Measurements from ENCODE around the gene MRPS11. TPM values are rescaled to one million over a fixed set of nuclear protein-coding genes. Genes with fewer than 3 reads are reported as not detected.

The MRPS11 gene
- total and polyA plus RNA-seq, 9 of the 15 experiments (the other 6 are each of a cell fraction or from before 2014, with no cell fraction given): 28.3 to 83.2 (median 53.1) TPM

DNA sequence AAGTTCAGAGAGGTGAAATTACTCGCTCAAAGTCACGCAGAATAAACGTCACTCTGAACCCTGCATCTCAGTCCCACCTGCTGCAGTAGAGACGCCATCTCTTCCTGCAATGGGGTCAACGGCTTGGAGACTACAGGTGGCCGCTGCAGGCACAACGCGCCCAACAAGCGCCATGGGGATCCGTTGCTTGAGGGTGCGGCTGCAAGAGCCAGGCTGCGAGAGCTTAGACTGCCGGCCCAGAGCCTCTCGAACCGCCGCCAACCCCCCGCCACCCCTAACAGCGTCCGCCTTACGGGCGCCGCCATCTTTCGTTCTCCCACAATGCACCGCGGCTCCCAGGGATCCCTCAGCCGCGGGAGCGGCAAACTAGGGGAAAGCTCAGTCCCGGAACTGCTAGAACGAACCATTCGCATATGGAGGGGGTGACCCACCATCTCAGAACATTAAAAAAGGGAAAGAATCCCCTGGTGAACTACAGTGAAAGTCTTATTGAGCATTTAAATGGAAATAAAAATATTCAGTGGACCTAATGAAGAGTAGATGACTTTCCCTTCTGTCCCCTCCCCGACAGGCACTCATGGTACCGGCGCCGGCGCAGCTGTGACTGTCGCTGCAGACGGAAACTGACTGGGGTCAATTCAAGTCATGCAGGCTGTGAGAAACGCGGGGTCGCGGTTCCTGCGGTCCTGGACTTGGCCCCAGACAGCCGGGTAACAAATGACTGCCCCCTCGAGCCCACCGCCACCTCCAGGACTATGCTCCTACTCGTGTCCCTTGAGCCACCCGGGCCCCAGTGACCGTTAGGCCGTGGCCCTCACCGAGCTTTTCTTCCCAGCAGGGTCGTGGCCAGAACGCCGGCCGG is at the start of gene MRPS11, which contains the start of gene MRPL46 (continued):
- TF ChIP-seq ERF (CRISPR knock-in tag; IDR thresholded peaks at IDR 0.05) (0 out of 2 replicates have a peak, but pooled peaks have one; percentile 38), MTA3 (IDR thresholded peaks at IDR 0.05; ENCODE audit: borderline replicate concordance) (peak; percentile 99), FOXP4 (CRISPR knock-in tag; IDR thresholded peaks at IDR 0.05; ENCODE audit: borderline replicate concordance) (no peak), ZBTB11 (CRISPR knock-in tag; IDR thresholded peaks at IDR 0.05) (0 out of 6 replicates have a peak, but pooled peaks of 1 of the 3 experiments have one; percentile 28), ZNF140 (CRISPR knock-in tag; IDR thresholded peaks at IDR 0.05) (no peak), CREM (IDR thresholded peaks at IDR 0.05; ENCODE audit: low read depth) (peak; percentile 93), ZBTB49 (CRISPR knock-in tag; IDR thresholded peaks at IDR 0.05; ENCODE audit: borderline replicate concordance) (0 out of 2 replicates have a peak, but pooled peaks have one; percentile 19), NR1H2 (CRISPR knock-in tag; IDR thresholded peaks at IDR 0.05) (no peak), FOXJ2 (tag; IDR thresholded peaks at IDR 0.05) (peak; percentile 52; the same call in 1 of the 2 replicates), PHF8 (IDR thresholded peaks at IDR 0.05; ENCODE audit: borderline replicate concordance, low read length) (peak; percentile 84), TRIM28 (IDR thresholded peaks at IDR 0.05) (no peak), FOXK1 (CRISPR knock-in tag; IDR thresholded peaks at IDR 0.05; ENCODE audit: borderline replicate concordance) (0 out of 2 replicates have a peak, but pooled peaks have one; percentile 9), HLTF (IDR thresholded peaks at IDR 0.05) (no peak)
- TF ChIP-seq, protein P1, sequence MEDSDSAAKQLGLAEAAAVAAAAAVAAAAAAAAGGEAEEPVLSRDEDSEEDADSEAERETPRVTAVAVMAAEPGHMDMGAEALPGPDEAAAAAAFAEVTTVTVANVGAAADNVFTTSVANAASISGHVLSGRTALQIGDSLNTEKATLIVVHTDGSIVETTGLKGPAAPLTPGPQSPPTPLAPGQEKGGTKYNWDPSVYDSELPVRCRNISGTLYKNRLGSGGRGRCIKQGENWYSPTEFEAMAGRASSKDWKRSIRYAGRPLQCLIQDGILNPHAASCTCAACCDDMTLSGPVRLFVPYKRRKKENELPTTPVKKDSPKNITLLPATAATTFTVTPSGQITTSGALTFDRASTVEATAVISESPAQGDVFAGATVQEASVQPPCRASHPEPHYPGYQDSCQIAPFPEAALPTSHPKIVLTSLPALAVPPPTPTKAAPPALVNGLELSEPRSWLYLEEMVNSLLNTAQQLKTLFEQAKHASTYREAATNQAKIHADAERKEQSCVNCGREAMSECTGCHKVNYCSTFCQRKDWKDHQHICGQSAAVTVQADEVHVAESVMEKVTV (CRISPR knock-in tag; IDR thresholded peaks at IDR 0.05): no peak

Measured in K562 (cell line).